ENCODE results near the gene MAN2C1. TPM values are rescaled to one million over a fixed set of nuclear protein-coding genes. Genes with fewer than 3 reads are reported as not detected.

MAN2C1 gene
- total RNA-seq, 2 donors from 2014 or later = 115 to 176 TPM

- no peak overlapping the region for H3K9ac ChIP-seq (ENCODE audit: low read depth in 2 of 2, low read length in 2 of 2)
Measured at GRCh38 chr15:75307778-75308390, 60.5 kb downstream of the MAN2C1 start.

DNA sequence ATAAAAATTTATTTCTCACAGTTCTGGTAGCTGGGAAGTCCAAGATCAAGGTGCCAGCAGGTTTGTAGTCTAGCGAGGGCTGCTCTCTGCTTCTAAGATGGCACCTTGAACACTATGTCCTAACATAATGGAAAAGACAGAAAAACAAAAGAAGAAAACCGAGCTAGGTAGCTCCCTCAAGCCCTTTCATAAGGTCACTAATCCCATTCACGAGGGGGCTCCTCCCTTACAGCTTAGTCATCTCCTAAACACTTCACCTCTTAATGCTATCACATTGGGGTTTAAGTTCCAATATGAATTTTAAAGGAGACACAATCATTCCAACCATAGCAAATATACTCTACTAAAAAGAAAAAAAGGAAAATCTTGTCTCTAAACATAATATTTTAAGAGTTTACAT lies 62.2 kb downstream of the MAN2C1 start:
- Histone ChIP-seq H3K27me3 (no peaks in the 10 kb centered on the region), H3K36me3 (no peaks in the 10 kb centered on the region), H3K4me1 (no peaks in the 10 kb centered on the region), H3K9ac (ENCODE audit: low read depth in 2 of 2, low read length in 2 of 2) (no peak overlapping the region), H3K4me3 (no peak overlapping the region), H3K9me3 (no peaks in the 10 kb centered on the region), H3K27ac (no peak overlapping the region)
- intact Hi-C loops (cut with DNase I) = loop anchor here (10.0 kb wide), 1 partner anchor 281 kb away; the partner anchor contains the start of gene PPCDC
- DNase-seq = no peak
- TF ChIP-seq CTCF (IDR thresholded peaks at IDR 0.05) = no peak

More at GRCh38 chr15:75307778-75308390, 60.5 kb downstream of the MAN2C1 start:
- Histone ChIP-seq H3K9me3 (no peaks in the 10 kb centered on the region), H3K4me1 (no peaks in the 10 kb centered on the region), H3K27me3 (no peaks in the 10 kb centered on the region), H3K36me3 (no peaks in the 10 kb centered on the region), H3K4me3 (no peak overlapping the region), H3K27ac (no peak overlapping the region)
- peak; percentile 78 for DNase-seq
- peak; percentile 42 for TF ChIP-seq CTCF (IDR thresholded peaks at IDR 0.05)
- intact Hi-C loops (cut with DNase I) = loop anchor here (10.0 kb wide), 1 partner anchor 283 kb away; the partner anchor contains the start of gene PPCDC

Small RNAs within 50 kb of the gene (microRNA-seq; reads per million reads assigned to microRNA genes)
- gene MIR631 = not detected

Other genes starting within 250 kb of the MAN2C1 start
- gene C15orf39, start 166.7 kb downstream of the MAN2C1 start, total RNA-seq = 10 to 100 TPM; 22.3 to 27.3 TPM
- gene GOLGA6C, start 110.3 kb downstream of the MAN2C1 start, total RNA-seq = not detected
- not detected for gene GOLGA6D, start 85.8 kb downstream of the MAN2C1 start, total RNA-seq
- gene COMMD4, start 32.5 kb downstream of the MAN2C1 start, total RNA-seq = 100 to 1,000 TPM in 1 of 2 donors, 10 to 100 TPM in 1; 69.8 to 127 TPM
- 10 to 100 TPM; 34.1 to 39.6 TPM for gene NEIL1, start 21.6 kb downstream of the MAN2C1 start, total RNA-seq
- 10 to 100 TPM; 51.4 to 54.3 TPM for gene SIN3A, start 83.1 kb upstream of the MAN2C1 start, total RNA-seq
- 10 to 100 TPM; 31.1 to 32.3 TPM for gene PTPN9, start 210.7 kb upstream of the MAN2C1 start, total RNA-seq